ENCODE results near the gene PTPN2.

- TF ChIP-seq CTCF (IDR thresholded peaks at IDR 0.05; ENCODE audit: borderline replicate concordance, extremely low read depth, low read length, poor library complexity, severe bottlenecking): no peak
- TF ChIP-seq EZH2 (IDR thresholded peaks at IDR 0.05; ENCODE audit: borderline replicate concordance, low read depth, low read length, severe bottlenecking): no peak
These were observed 20.3 kb downstream of the PTPN2 start for GRCh38 chr18:12863687-12864216.
